Neural progenitor cell (in vitro differentiated cells): Measurements from ENCODE around the gene DTD1. TPM values are rescaled to one million over a fixed set of nuclear protein-coding genes. Genes with fewer than 3 reads are reported as not detected.

ENCODE experiments used
- DNase-seq: peaks from one replicate; pipeline ENCODE4 v3.0.0-alpha.2; 2016; ENCODE audit warnings: low spot score
- H2AFZ ChIP-seq: fragments of 200-600 bp; sonication (generic); replicated peaks from 2 replicates; pipeline ENCODE4 v1.6.1; 2016; ENCODE audit warnings: antibody characterized with exemption
- H3F3A ChIP-seq: fragments of 200-600 bp; sonication (generic); 2 replicates; pipeline ENCODE4 v1.6.1; 2016; ENCODE audit warnings: antibody characterized with exemption, low read depth
- H3K27ac ChIP-seq: fragments of 200-600 bp; sonication (generic); 2 replicates; pipeline ENCODE4 v1.5.1; 2016; ENCODE audit warnings: mild to moderate bottlenecking
- H3K27me3 ChIP-seq: fragments of 200-600 bp; sonication (generic); 2 replicates; pipeline ENCODE4 v1.6.1; 2016; ENCODE audit warnings: mild to moderate bottlenecking, moderate library complexity
- H3K36me3 ChIP-seq: fragments of 200-600 bp; sonication (generic); 2 replicates; pipeline ENCODE4 v1.5.1; 2016
- H3K4me1 ChIP-seq: fragments of 200-600 bp; sonication (generic); 2 replicates; pipeline ENCODE4 v1.6.1; 2016; ENCODE audit warnings: mixed run types
- H3K4me2 ChIP-seq: fragments of 200-600 bp; sonication (generic); 2 replicates; pipeline ENCODE4 v1.6.1; 2016
- H3K4me3 ChIP-seq: fragments of 200-600 bp; sonication (generic); 2 replicates; pipeline ENCODE4 v1.5.1; 2016
- H3K79me2 ChIP-seq: fragments of 200-600 bp; sonication (generic); 2 replicates; pipeline ENCODE4 v1.6.1; 2016; ENCODE audit warnings: low read depth
- H3K9ac ChIP-seq: fragments of 200-600 bp; sonication (generic); 2 replicates; pipeline ENCODE4 v1.6.1; 2016
- H3K9me3 ChIP-seq: fragments of 200-600 bp; sonication (generic); 2 replicates; pipeline ENCODE4 v1.5.1; 2016; ENCODE audit warnings: low read depth
- H4K20me1 ChIP-seq: fragments of 200-600 bp; sonication (generic); 2 replicates; pipeline ENCODE4 v1.6.1; 2016; ENCODE audit warnings: low read depth
- H3K27ac Mint-ChIP-seq: 3 replicates; pipeline ENCODE4 v1.8.0; 2021; ENCODE audit warnings: mixed read lengths
- H3K27me3 Mint-ChIP-seq: 2 replicates; pipeline ENCODE4 v1.8.0; 2022; ENCODE audit warnings: low read depth, mild to moderate bottlenecking, inconsistent platforms, moderate library complexity, mixed read lengths; ENCODE audit not compliant: insufficient read depth
- H3K36me3 Mint-ChIP-seq: 3 replicates; pipeline ENCODE4 v1.8.0; 2021; ENCODE audit warnings: mixed read lengths
- H3K4me1 Mint-ChIP-seq: 3 replicates; pipeline ENCODE4 v1.8.0; 2021; ENCODE audit warnings: mixed read lengths
- H3K4me3 Mint-ChIP-seq: 3 replicates; pipeline ENCODE4 v1.8.0; 2021; ENCODE audit warnings: mild to moderate bottlenecking, moderate library complexity, mixed read lengths
- H3K9me3 Mint-ChIP-seq: 3 replicates; pipeline ENCODE4 v1.8.0; 2020; ENCODE audit warnings: mixed read lengths
- CTCF ChIP-seq: fragments of 200-600 bp; sonication (generic); IDR thresholded peaks from 2 replicates; pipeline ENCODE4 v1.5.1; 2017; ENCODE audit warnings: antibody characterized with exemption, mild to moderate bottlenecking
- EZH2 ChIP-seq: fragments of 200-600 bp; sonication (generic); IDR thresholded peaks from 2 replicates; pipeline ENCODE4 v1.6.1; 2017; ENCODE audit warnings: antibody characterized with exemption, mild to moderate bottlenecking, moderate library complexity
- EZH2phosphoT487 ChIP-seq: fragments of 200-600 bp; sonication (generic); IDR thresholded peaks from 2 replicates; pipeline ENCODE4 v1.6.1; 2017; ENCODE audit warnings: antibody characterized with exemption
- total RNA-seq: library from RNA; depleted of rRNA; stranded (reverse); fragments of >200 nt; gene quantifications from 2 replicates; pipeline ENCODE4 v1.2.3, GENCODE V29; 2015; ENCODE audit warnings: low replicate concordance

DTD1 gene
- total RNA-seq, 1 donor from 2014 or later: 92.6 TPM

- no peak overlapping the region for H3K9ac ChIP-seq
- H3K4me1 ChIP-seq: peaks cover 6% of the 10 kb centered on the region
- no peaks in the 10 kb centered on the region for H3K27me3 ChIP-seq
- H2AFZ ChIP-seq: no peak overlapping the region
- H3K4me2 ChIP-seq: no peak overlapping the region
- no peaks in the 10 kb centered on the region for H3K9me3 ChIP-seq
- Mint-ChIP-seq H3K36me3 (peaks cover 3% of the 10 kb centered on the region), H3K27ac (peak overlapping the region; percentile 5), H3K4me3 (no peak overlapping the region), H3K27me3 (no peaks in the 10 kb centered on the region), H3K9me3 (no peaks in the 10 kb centered on the region), H3K4me1 (peaks cover 23% of the 10 kb centered on the region)
- no peak for TF ChIP-seq EZH2phosphoT487
- TF ChIP-seq EZH2: no peak
- TF ChIP-seq CTCF: no peak
- no peaks in the 10 kb centered on the region for H3K36me3 ChIP-seq
- DNase-seq: peak; percentile 48
- no peak overlapping the region for H3K4me3 ChIP-seq
- H3K79me2 ChIP-seq: no peaks in the 10 kb centered on the region
- no peaks in the 10 kb centered on the region for H4K20me1 ChIP-seq
- H3F3A ChIP-seq: no peaks in the 10 kb centered on the region
- H3K27ac ChIP-seq: no peak overlapping the region
Measured at GRCh38 chr20:18739751-18740166, 151.9 kb downstream of the DTD1 start.

GRCh38 chr20:18740726-18741125 lies 152.9 kb downstream of the DTD1 start:
- Histone ChIP-seq H3K9ac (no peak overlapping the region), H3K9me3 (no peaks in the 10 kb centered on the region), H3K36me3 (no peaks in the 10 kb centered on the region), H3K4me1 (peaks cover 6% of the 10 kb centered on the region), H3K27ac (no peak overlapping the region), H3K4me2 (no peak overlapping the region), H3K79me2 (no peaks in the 10 kb centered on the region), H3F3A (no peaks in the 10 kb centered on the region), H3K4me3 (no peak overlapping the region), H3K27me3 (no peaks in the 10 kb centered on the region), H2AFZ (no peak overlapping the region), H4K20me1 (no peaks in the 10 kb centered on the region)
- Mint-ChIP-seq H3K4me1 (peaks cover 20% of the 10 kb centered on the region), H3K27ac (no peak overlapping the region), H3K36me3 (peaks cover 9% of the 10 kb centered on the region), H3K4me3 (no peak overlapping the region), H3K27me3 (no peaks in the 10 kb centered on the region), H3K9me3 (no peaks in the 10 kb centered on the region)
- DNase-seq: no peak
- TF ChIP-seq CTCF (no peak), EZH2 (no peak), EZH2phosphoT487 (no peak)

GRCh38 chr20:18742841-18743240 lies 155.0 kb downstream of the DTD1 start:
- Mint-ChIP-seq H3K4me1 (peaks cover 20% of the 10 kb centered on the region), H3K4me3 (no peak overlapping the region), H3K9me3 (no peaks in the 10 kb centered on the region), H3K36me3 (peaks cover 14% of the 10 kb centered on the region), H3K27me3 (peaks cover 2% of the 10 kb centered on the region), H3K27ac (no peak overlapping the region)
- H3K27me3 ChIP-seq: no peaks in the 10 kb centered on the region
- no peaks in the 10 kb centered on the region for H3F3A ChIP-seq
- no peak overlapping the region for H2AFZ ChIP-seq
- H3K4me1 ChIP-seq: peaks cover 6% of the 10 kb centered on the region
- H3K9ac ChIP-seq: no peak overlapping the region
- no peak for DNase-seq
- H3K36me3 ChIP-seq: no peaks in the 10 kb centered on the region
- no peaks in the 10 kb centered on the region for H3K79me2 ChIP-seq
- H3K4me3 ChIP-seq: no peak overlapping the region
- no peak overlapping the region for H3K4me2 ChIP-seq
- no peak overlapping the region for H3K27ac ChIP-seq
- no peak for TF ChIP-seq EZH2
- no peak for TF ChIP-seq EZH2phosphoT487
- no peak for TF ChIP-seq CTCF
- no peaks in the 10 kb centered on the region for H4K20me1 ChIP-seq
- no peaks in the 10 kb centered on the region for H3K9me3 ChIP-seq
